K562 (cell line): ENCODE data around the gene ABCA3. TPM values are rescaled to one million over a fixed set of nuclear protein-coding genes. Genes with fewer than 3 reads are reported as not detected.

ENCODE experiments used
- ARID1B ChIP-seq: fragments of 450-650 bp; IDR thresholded peaks from 2 replicates; pipeline ENCODE4 v1.6.1; 2016; ENCODE audit warnings: antibody characterized with exemption, mild to moderate bottlenecking, inconsistent platforms
- CBX8 ChIP-seq: fragments of 200-600 bp; sonication (generic); IDR thresholded peaks from 2 replicates; pipeline ENCODE4 v1.6.1; 2012; ENCODE audit warnings: borderline replicate concordance, mixed run types, low read depth, mild to moderate bottlenecking, moderate library complexity, mixed read lengths, low read length, control low read depth, inconsistent platforms; ENCODE audit not compliant: poor library complexity, severe bottlenecking; ENCODE audit errors: extremely low read depth
- EHMT2 ChIP-seq: fragments of 450-650 bp; IDR thresholded peaks from 2 replicates; pipeline ENCODE4 v1.6.1; 2018; ENCODE audit warnings: antibody characterized with exemption
- ETS2 ChIP-seq: IDR thresholded peaks from 2 replicates; pipeline ENCODE4 v1.6.1; 2016; ENCODE audit warnings: borderline replicate concordance, missing genetic modification characterization, mild to moderate bottlenecking, moderate library complexity, missing compliant biosample characterization; ENCODE audit not compliant: poor library complexity, severe bottlenecking
- MBD2 ChIP-seq: sonication (generic); IDR thresholded peaks from 2 replicates; pipeline ENCODE4 v1.6.1; 2016; ENCODE audit warnings: low read depth, borderline replicate concordance
- PYGO2 ChIP-seq: fragments of 450-650 bp; IDR thresholded peaks from 2 replicates; pipeline ENCODE4 v1.6.1; 2016; ENCODE audit warnings: mild to moderate bottlenecking, missing genetic modification characterization, moderate library complexity, missing compliant biosample characterization
- RAD51 ChIP-seq: fragments of 450-650 bp; IDR thresholded peaks from 2 replicates; pipeline ENCODE4 v1.7.1; 2016; ENCODE audit warnings: low read depth, mild to moderate bottlenecking, borderline replicate concordance
- RBFOX2 ChIP-seq: fragments of 200-400 bp; formaldehyde crosslinking; IDR thresholded peaks from 2 replicates; pipeline ENCODE4 v1.6.1; 2017; ENCODE audit warnings: low read depth, mild to moderate bottlenecking, low read length, moderate library complexity
- SIN3A ChIP-seq, 2 experiments: fragments of 150-350 bp in 1 of 2; IDR thresholded peaks; 2 replicates each; pipeline ENCODE4 v1.6.1; 2011 to 2016; ENCODE audit warnings: borderline replicate concordance in 2 of 2, low read depth in 2 of 2, low read length in 2 of 2, mild to moderate bottlenecking in 2 of 2, moderate library complexity in 2 of 2; ENCODE audit not compliant: control insufficient read depth in 1 of 2
- SNRNP70 ChIP-seq: fragments of 200-400 bp; formaldehyde crosslinking; optimal IDR thresholded peaks from 2 replicates; pipeline ENCODE3; 2017; ENCODE audit warnings: low read depth, low read length
- ZKSCAN3 ChIP-seq: fragments of 250-450 bp; sonication (Bioruptor Pico); IDR thresholded peaks from 2 replicates; pipeline ENCODE4 v1.4.0; 2020
- ZNF212 ChIP-seq: fragments of 450-650 bp; formaldehyde crosslinking; IDR thresholded peaks from 2 replicates; pipeline ENCODE4 v1.4.0; 2020; ENCODE audit warnings: mild to moderate bottlenecking
- ZNF561 ChIP-seq: fragments of 450-650 bp; formaldehyde crosslinking; conservative IDR thresholded peaks from 2 replicates; pipeline ENCODE4 v1.4.0; 2020; ENCODE audit warnings: mild to moderate bottlenecking, moderate library complexity
- polyA plus RNA-seq, 8 experiments: library from polyadenylated mRNA; depleted of rRNA in 4 of 8; stranded (reverse) in 5 of 8; unstranded in 3 of 8; fragments of >200 nt; fragmentation: Nextera tagmentation in 2 of 8; fragmentation: Illumina TruSeq in 1 of 8; extraction: Ambion mirVana in 2 of 8; extraction: Trizol in 1 of 8; gene quantifications; 2 replicates each; pipeline versions ENCODE4 v1.2.1 to v1.2.3, GENCODE V29; 2011 to 2014; ENCODE audit warnings: inconsistent platforms in 1 of 8, missing spikeins in 1 of 8
- total RNA-seq, 7 experiments: library from RNA; depleted of rRNA in 6 of 7; stranded (reverse); fragments of >200 nt in 6 of 7; fragmentation: Illumina TruSeq in 2 of 7; extraction: Trizol in 2 of 7; gene quantifications; 2 replicates each; pipeline versions ENCODE4 v1.2.1 to v1.2.3, GENCODE V29; 2011 to 2021; ENCODE audit warnings: low replicate concordance in 1 of 7
- TF ChIP-seq, protein P1 (sequence below): fragments of 250-450 bp; sonication (Bioruptor Pico); IDR thresholded peaks from 2 replicates; pipeline ENCODE4 v1.4.0; 2020; ENCODE audit warnings: borderline replicate concordance
- TF ChIP-seq, protein P2 (sequence below): sonication (generic); formaldehyde crosslinking; IDR thresholded peaks from 2 replicates; pipeline ENCODE4 v1.8.0; 2023; ENCODE audit warnings: mild to moderate bottlenecking, missing genetic modification reagents
- TF ChIP-seq, protein P3 (sequence below): fragments of 200-400 bp; formaldehyde crosslinking; IDR thresholded peaks from 2 replicates; pipeline ENCODE4 v1.6.1; 2017; ENCODE audit warnings: mild to moderate bottlenecking, low read depth, low read length, moderate library complexity
- TF ChIP-seq, protein P4 (sequence below): fragments of 450-650 bp; IDR thresholded peaks from 2 replicates; pipeline ENCODE4 v1.6.1; 2017; ENCODE audit warnings: mild to moderate bottlenecking, moderate library complexity

ABCA3 gene
- total and polyA plus RNA-seq, 9 of the 15 experiments (the other 6 are each of a cell fraction or from before 2014, with no cell fraction given) = 0.66 to 23.7 (median 6.9) TPM

DNA sequence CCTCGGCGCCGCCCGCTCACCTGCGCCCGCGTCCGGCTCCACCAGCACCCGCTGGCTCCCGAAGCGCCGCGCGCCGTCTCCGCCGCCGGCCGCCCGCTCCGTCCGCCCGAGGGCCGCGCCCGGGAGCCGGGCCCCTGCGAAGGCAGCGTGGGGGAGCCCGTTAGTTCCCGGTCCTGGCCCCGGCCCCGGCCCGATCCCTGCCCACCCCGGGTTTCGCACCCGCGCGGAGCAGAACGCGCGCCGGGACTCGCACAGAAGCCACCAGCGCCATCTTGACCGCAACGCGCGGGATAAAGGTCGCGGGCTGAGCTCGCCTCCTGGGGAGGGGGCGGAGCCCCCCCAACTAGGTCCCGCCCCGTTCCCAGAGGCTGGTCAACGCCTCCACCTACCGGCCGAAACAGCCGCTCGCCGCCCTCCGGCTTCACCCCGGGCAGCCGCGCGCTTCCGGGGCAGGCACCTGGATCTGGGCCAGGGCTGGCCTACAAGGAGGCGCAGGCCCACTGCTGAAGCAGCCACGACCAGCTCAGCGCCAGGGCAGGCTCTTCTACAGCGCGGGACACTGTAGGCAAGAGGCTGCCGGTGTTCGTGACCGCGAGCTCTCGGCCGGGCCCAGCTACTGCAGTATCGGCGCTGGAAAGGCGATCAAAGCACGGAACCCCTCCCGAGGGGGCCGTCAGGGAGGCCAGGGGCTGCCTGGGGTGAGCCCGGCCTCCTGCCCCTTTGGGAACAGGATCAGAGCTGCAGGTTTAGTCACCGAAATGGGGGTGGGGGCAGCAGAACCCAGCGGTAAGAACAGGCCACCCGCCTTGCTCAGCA, 89.0 kb downstream of the ABCA3 start, which contains the start of gene ECI1 (continued):
- TF ChIP-seq CBX8 (no peak), ZKSCAN3 (CRISPR knock-in tag) (no peak), RBFOX2 (peak; percentile 100), PYGO2 (tag) (no peak), ETS2 (no peak), ZNF561 (no peak), ZNF212 (CRISPR knock-in tag) (no peak), MBD2 (peak; percentile 36; the same call in 1 of the 2 replicates), EHMT2 (no peak), SNRNP70 (no peak), SIN3A (IDR thresholded peaks at IDR 0.05; ENCODE audit: borderline replicate concordance in 2 of 2, control insufficient read depth in 1 of 2, low read depth in 2 of 2, low read length in 2 of 2) (peak; percentile 57 to 61; a peak in 2 of 4 replicates), RAD51 (no peak), ARID1B (no peak; the same call in 1 of the 2 replicates)
- TF ChIP-seq, protein P1, sequence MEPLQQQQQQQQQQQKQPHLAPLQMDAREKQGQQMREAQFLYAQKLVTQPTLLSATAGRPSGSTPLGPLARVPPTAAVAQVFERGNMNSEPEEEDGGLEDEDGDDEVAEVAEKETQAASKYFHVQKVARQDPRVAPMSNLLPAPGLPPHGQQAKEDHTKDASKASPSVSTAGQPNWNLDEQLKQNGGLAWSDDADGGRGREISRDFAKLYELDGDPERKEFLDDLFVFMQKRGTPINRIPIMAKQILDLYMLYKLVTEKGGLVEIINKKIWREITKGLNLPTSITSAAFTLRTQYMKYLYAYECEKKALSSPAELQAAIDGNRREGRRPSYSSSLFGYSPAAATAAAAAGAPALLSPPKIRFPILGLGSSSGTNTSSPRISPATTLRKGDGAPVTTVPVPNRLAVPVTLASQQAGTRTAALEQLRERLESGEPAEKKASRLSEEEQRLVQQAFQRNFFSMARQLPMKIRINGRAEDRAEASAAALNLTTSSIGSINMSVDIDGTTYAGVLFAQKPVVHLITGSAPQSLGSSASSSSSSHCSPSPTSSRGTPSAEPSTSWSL (CRISPR knock-in tag) = no peak
- TF ChIP-seq, protein P2, sequence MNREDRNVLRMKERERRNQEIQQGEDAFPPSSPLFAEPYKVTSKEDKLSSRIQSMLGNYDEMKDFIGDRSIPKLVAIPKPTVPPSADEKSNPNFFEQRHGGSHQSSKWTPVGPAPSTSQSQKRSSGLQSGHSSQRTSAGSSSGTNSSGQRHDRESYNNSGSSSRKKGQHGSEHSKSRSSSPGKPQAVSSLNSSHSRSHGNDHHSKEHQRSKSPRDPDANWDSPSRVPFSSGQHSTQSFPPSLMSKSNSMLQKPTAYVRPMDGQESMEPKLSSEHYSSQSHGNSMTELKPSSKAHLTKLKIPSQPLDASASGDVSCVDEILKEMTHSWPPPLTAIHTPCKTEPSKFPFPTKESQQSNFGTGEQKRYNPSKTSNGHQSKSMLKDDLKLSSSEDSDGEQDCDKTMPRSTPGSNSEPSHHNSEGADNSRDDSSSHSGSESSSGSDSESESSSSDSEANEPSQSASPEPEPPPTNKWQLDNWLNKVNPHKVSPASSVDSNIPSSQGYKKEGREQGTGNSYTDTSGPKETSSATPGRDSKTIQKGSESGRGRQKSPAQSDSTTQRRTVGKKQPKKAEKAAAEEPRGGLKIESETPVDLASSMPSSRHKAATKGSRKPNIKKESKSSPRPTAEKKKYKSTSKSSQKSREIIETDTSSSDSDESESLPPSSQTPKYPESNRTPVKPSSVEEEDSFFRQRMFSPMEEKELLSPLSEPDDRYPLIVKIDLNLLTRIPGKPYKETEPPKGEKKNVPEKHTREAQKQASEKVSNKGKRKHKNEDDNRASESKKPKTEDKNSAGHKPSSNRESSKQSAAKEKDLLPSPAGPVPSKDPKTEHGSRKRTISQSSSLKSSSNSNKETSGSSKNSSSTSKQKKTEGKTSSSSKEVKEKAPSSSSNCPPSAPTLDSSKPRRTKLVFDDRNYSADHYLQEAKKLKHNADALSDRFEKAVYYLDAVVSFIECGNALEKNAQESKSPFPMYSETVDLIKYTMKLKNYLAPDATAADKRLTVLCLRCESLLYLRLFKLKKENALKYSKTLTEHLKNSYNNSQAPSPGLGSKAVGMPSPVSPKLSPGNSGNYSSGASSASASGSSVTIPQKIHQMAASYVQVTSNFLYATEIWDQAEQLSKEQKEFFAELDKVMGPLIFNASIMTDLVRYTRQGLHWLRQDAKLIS (CRISPR knock-in tag) = no peak; the same call in 1 of the 2 replicates
- TF ChIP-seq, protein P3, sequence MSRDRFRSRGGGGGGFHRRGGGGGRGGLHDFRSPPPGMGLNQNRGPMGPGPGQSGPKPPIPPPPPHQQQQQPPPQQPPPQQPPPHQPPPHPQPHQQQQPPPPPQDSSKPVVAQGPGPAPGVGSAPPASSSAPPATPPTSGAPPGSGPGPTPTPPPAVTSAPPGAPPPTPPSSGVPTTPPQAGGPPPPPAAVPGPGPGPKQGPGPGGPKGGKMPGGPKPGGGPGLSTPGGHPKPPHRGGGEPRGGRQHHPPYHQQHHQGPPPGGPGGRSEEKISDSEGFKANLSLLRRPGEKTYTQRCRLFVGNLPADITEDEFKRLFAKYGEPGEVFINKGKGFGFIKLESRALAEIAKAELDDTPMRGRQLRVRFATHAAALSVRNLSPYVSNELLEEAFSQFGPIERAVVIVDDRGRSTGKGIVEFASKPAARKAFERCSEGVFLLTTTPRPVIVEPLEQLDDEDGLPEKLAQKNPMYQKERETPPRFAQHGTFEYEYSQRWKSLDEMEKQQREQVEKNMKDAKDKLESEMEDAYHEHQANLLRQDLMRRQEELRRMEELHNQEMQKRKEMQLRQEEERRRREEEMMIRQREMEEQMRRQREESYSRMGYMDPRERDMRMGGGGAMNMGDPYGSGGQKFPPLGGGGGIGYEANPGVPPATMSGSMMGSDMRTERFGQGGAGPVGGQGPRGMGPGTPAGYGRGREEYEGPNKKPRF = no peak
- TF ChIP-seq, protein P4, sequence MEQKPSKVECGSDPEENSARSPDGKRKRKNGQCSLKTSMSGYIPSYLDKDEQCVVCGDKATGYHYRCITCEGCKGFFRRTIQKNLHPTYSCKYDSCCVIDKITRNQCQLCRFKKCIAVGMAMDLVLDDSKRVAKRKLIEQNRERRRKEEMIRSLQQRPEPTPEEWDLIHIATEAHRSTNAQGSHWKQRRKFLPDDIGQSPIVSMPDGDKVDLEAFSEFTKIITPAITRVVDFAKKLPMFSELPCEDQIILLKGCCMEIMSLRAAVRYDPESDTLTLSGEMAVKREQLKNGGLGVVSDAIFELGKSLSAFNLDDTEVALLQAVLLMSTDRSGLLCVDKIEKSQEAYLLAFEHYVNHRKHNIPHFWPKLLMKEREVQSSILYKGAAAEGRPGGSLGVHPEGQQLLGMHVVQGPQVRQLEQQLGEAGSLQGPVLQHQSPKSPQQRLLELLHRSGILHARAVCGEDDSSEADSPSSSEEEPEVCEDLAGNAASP = no peak
